Esophagus squamous epithelium (tissue), 5 donors: ENCODE results near the gene KCNQ1. TPM values are rescaled to one million over a fixed set of nuclear protein-coding genes. Genes with fewer than 3 reads are reported as not detected.

ENCODE experiments used
- DNase-seq: peaks from one replicate; lab custom pipeline; 2025; lab: John Stamatoyannopoulos, UW
- H3K27ac ChIP-seq, 4 donors: fragments of 200-600 bp; sonication (generic); one replicate each; pipeline ENCODE4 v1.5.1; 2016 to 2019; ENCODE audit warnings: mild to moderate bottlenecking in 1 of 4
- H3K27me3 ChIP-seq, 4 donors: fragments of 200-600 bp; sonication (generic); 1 replicate in 3 of 4; 2 replicates in 1 of 4; pipeline versions ENCODE4 v1.5.1 to v1.6.0; 2017 to 2021; ENCODE audit warnings: antibody characterized with exemption in 1 of 4
- H3K36me3 ChIP-seq, 3 donors: fragments of 200-600 bp; sonication (generic); one replicate each; pipeline ENCODE4 v1.5.1; 2016 to 2019
- H3K4me1 ChIP-seq, 3 donors: fragments of 200-600 bp; sonication (generic); one replicate each; pipeline ENCODE4 v1.5.1; 2017 to 2019
- H3K4me3 ChIP-seq, 4 donors: fragments of 200-600 bp; sonication (generic); 1 replicate in 3 of 4; 2 replicates in 1 of 4; pipeline ENCODE4 v1.5.1; 2016 to 2019; ENCODE audit warnings: mild to moderate bottlenecking in 2 of 4, moderate library complexity in 1 of 4
- H3K9me3 ChIP-seq, 3 donors: fragments of 200-600 bp; sonication (generic); one replicate each; pipeline ENCODE4 v1.5.1; 2016 to 2019
- POLR2A ChIP-seq, 4 donors: fragments of 450-650 bp; IDR thresholded peaks; one replicate each; pipeline ENCODE4 v1.6.1; 2017; ENCODE audit warnings: antibody characterized with exemption in 4 of 4, mild to moderate bottlenecking in 4 of 4, moderate library complexity in 3 of 4
- WGBS, 2 donors: methylation state at CpG; one replicate each; pipeline ENCODE4 v1.1.5; 2018; 5-methylcytosine and 5-hydroxymethylcytosine counted together
- intact Hi-C: fragments of 100-400 bp; cut with DNase I; formaldehyde crosslinking; loops from one replicate; pipeline ENCODE4 v1.15.0; 2022
- total RNA-seq, 4 donors: library from RNA; depleted of rRNA; stranded (reverse); fragments of >200 nt; gene quantifications; one replicate each; pipeline ENCODE4 v1.1.0, GENCODE V29; 2016
- TF ChIP-seq, protein P1 (sequence below), 6 experiments: fragments of 450-650 bp in 4 of 6; fragments of 200-600 bp in 2 of 6; sonication (generic) in 2 of 6; IDR thresholded peaks; one replicate each; pipeline ENCODE4 v1.5.1; 2016 to 2019; ENCODE audit warnings: antibody characterized with exemption in 6 of 6, mild to moderate bottlenecking in 4 of 6, moderate library complexity in 4 of 6
- donor health status: DM: yes; HTN: yes; CAD: no.

KCNQ1 gene
- total RNA-seq, 4 donors from 2014 or later, result 0.61 to 3.1 (median 0.72) TPM

DNA sequence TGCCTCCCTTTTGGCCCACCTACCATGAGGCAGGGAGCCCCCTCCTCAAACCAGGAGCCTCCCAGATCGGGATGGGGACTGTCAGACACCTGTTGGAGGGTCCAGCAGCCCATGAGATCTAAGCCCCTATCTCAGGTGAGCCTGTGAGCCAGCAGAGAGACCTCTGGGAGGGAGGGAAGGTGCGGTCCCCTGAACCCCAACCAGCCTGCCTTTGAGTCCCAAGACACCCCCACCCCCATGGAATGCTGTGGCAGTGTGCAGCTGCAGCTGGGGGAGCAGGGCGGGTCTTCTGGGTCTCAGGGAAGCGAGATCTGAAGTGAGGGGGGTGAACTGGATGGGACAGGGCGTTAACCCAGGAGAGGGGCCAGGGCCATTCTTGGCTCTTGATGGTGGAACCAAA lies 442.1 kb downstream of the KCNQ1 start:
- Histone ChIP-seq H3K27me3 (peaks cover 0 to 32% (median 0%) of the 10 kb centered on the region in 4 donors), H3K36me3 (no peaks in the 10 kb centered on the region), H3K27ac (peak overlapping the region in 3 of 4 donors; percentile 75 to 87 (median 84)), H3K4me1 (peaks cover 26 to 77% (median 34%) of the 10 kb centered on the region in 3 donors), H3K4me3 (no peak overlapping the region), H3K9me3 (no peaks in the 10 kb centered on the region)
- WGBS, 2 donors, result 83 to 100% methylated on average over 1 to 2 of the region's 5 CpGs
- DNase-seq, result no peak
- intact Hi-C loops, result loop anchor here (5.0 kb wide), 1 partner anchor 460 kb away; no protein-coding TSS in a partner anchor
- TF ChIP-seq, protein P1, sequence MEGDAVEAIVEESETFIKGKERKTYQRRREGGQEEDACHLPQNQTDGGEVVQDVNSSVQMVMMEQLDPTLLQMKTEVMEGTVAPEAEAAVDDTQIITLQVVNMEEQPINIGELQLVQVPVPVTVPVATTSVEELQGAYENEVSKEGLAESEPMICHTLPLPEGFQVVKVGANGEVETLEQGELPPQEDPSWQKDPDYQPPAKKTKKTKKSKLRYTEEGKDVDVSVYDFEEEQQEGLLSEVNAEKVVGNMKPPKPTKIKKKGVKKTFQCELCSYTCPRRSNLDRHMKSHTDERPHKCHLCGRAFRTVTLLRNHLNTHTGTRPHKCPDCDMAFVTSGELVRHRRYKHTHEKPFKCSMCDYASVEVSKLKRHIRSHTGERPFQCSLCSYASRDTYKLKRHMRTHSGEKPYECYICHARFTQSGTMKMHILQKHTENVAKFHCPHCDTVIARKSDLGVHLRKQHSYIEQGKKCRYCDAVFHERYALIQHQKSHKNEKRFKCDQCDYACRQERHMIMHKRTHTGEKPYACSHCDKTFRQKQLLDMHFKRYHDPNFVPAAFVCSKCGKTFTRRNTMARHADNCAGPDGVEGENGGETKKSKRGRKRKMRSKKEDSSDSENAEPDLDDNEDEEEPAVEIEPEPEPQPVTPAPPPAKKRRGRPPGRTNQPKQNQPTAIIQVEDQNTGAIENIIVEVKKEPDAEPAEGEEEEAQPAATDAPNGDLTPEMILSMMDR (IDR thresholded peaks at IDR 0.05), result no peak
- TF ChIP-seq POLR2A (IDR thresholded peaks at IDR 0.05), result no peak

DNA sequence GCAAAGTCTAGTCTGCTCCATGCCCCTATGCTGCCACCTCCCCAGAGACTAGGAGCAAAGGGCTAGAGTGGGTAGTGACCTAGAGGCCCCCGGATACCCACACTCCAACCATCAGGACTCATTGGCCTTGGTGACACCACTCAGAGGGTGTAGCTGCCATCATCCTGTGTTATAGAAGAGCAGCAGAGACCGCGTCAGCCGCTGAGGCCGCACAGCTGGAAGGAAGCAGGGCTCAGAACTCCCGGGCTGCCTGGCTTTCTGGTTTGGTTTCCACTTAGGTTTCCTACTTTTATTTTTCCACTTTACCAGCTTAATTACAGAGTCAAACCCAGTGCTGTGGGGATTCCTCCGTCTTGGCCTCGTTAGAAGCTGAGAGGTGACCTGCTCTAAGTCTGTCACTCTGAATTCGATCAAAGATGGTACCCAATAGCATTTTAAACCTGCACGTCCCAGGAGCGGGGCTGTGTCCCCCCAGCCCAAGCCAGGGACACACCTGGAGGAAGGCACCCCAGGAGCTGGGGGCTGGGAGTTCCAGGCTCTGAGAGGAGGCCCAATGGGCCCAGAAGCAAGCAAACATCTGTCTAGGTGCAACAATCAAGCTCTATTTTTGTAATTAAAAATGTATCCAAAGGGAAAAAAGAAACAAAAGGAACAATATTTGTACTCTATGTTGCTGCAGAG lies 442.8 kb downstream of the KCNQ1 start:
- Histone ChIP-seq H3K4me3 (no peak overlapping the region), H3K27me3 (peaks cover 0 to 31% (median 0%) of the 10 kb centered on the region in 4 donors), H3K9me3 (no peaks in the 10 kb centered on the region), H3K36me3 (no peaks in the 10 kb centered on the region), H3K4me1 (peaks cover 33 to 77% (median 40%) of the 10 kb centered on the region in 3 donors), H3K27ac (peak overlapping the region in 3 of 4 donors; percentile 75 to 87 (median 84))
- TF ChIP-seq, protein P1 (IDR thresholded peaks at IDR 0.05), result no peak
- TF ChIP-seq POLR2A (IDR thresholded peaks at IDR 0.05), result no peak
- no peak for DNase-seq
- WGBS, 2 donors, result 54 to 55% methylated on average over 8 to 9 of the region's 11 CpGs
- intact Hi-C loops, result loop anchor here (2.0 to 5.0 kb wide), 2 partner anchors 355 to 460 kb away; no protein-coding TSS in a partner anchor

DNA sequence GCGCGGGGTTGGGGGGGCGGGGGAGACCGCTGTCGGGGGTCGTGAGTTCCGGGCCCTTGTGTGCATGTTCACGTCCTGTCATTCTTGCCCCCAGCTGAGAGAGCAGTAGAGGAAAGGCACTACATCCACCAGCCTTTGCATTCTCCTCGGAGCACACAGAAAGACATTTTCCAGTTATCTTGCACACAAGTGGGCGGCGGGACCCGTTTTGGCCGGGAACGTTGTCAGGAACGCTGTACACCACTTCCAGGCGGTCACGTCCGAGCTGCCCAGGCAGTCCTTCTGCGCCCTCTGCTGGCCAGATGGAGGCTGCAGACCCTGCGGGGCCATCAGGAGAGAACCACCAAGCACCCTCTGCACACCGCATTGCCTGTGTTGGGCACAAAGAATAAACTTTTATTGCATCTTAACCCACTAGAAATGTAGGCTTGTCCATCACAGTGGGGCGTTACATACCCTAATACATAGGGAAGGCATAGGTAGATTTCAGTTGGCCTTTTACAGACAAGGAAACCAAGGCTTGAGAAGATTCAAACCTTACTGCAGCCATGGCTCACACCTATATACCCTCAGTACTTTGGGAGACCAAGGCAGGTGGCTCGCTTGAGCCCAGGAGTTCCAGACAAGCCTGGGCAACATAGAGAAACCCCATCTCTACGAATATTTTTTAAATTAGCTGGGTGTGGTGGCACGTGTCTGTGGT lies 443.6 kb downstream of the KCNQ1 start:
- Histone ChIP-seq H3K9me3 (no peaks in the 10 kb centered on the region), H3K36me3 (no peaks in the 10 kb centered on the region), H3K4me3 (no peak overlapping the region), H3K4me1 (peaks cover 31 to 77% (median 45%) of the 10 kb centered on the region in 3 donors), H3K27me3 (peaks cover 0 to 24% (median 0%) of the 10 kb centered on the region in 4 donors), H3K27ac (peak overlapping the region in 1 of 4 donors; percentile 87)
- 27 to 29% methylated on average over 21 to 25 of the region's 25 CpGs for WGBS, 2 donors
- DNase-seq, result no peak
- TF ChIP-seq POLR2A (IDR thresholded peaks at IDR 0.05), result no peak
- TF ChIP-seq, protein P1 (IDR thresholded peaks at IDR 0.05), result peak; percentile 92 to 99 (median 98)
- intact Hi-C loops, result loop anchor here (2.0 to 5.0 kb wide), 2 partner anchors 356 to 461 kb away; no protein-coding TSS in a partner anchor

DNA sequence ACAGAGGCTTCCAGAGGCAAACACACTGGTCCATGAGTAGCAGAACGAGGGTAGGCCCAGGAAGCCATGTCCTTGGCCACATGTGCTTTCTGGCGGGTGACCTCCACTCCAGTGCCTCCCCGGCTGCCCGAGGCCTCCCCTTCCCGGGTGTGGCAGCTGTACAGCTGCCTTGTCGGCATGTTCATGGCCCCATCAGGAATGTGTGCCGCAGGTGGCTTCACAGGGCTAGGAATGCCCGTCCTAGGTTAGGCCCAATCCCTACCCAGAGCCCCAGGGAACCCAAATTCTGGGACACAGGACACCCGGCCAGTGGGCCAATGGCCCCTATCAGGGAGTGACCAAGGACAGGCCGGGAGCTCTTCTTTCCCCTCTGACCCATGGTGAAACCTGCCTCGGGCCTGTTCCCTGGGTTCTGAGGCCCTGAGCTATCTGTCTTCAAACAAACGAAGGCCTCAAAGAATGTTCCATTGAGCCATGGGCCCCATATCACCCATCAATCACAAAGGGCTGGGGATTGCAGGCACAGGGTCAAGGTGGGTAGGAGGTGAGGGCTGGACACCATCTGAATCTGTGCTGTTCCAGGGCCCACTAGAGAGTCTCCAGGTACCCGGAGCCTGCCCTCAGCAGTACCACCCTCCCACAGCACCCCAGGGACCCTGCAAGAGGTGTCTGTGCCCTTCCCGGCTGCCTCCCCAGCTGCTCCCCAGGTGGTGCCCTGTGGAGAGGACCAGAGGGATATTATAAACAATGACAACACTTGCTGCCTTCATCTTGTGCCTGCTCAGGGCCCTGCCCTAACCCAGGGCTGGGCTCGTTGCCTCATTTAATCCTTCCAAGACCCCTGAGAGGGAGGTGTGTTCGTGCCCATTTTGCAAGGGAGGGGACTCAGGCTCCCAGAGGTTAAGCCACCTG lies 444.8 kb downstream of the KCNQ1 start:
- no peak overlapping the region for H3K4me3 ChIP-seq
- H3K9me3 ChIP-seq, result no peaks in the 10 kb centered on the region
- no peaks in the 10 kb centered on the region for H3K36me3 ChIP-seq
- H3K27ac ChIP-seq, result no peak overlapping the region
- no peak for DNase-seq
- H3K4me1 ChIP-seq, result peaks cover 31 to 66% (median 45%) of the 10 kb centered on the region in 3 donors
- H3K27me3 ChIP-seq, result peaks cover 0 to 13% (median 0%) of the 10 kb centered on the region in 4 donors
- intact Hi-C loops, result loop anchor here (2.0 to 5.0 kb wide), 2 partner anchors 357 to 462 kb away; no protein-coding TSS in a partner anchor
- TF ChIP-seq, protein P1 (IDR thresholded peaks at IDR 0.05), result no peak
- TF ChIP-seq POLR2A (IDR thresholded peaks at IDR 0.05), result no peak
- WGBS, 2 donors, result 80% methylated on average over 2 of the region's 16 CpGs; no CpG with 5 or more reads in 1 of the 2 donors
